GM12892 (cell line): ENCODE data around the gene PGA3.
"Not testable (repeated sequence)": the region's sequence is repeated elsewhere in the genome, so short reads cannot be mapped to it uniquely, and the experiment has no call there.

ENCODE experiments used
- POLR2AphosphoS5 ChIP-seq: IDR thresholded peaks from 2 replicates; pipeline ENCODE4 v1.6.1; 2011; ENCODE audit warnings: low read depth, low read length, control low read depth
- TAF1 ChIP-seq: IDR thresholded peaks from 2 replicates; pipeline ENCODE4 v1.6.1; 2011; ENCODE audit warnings: low read depth, mild to moderate bottlenecking, control low read depth, low read length, borderline replicate concordance

DNA sequence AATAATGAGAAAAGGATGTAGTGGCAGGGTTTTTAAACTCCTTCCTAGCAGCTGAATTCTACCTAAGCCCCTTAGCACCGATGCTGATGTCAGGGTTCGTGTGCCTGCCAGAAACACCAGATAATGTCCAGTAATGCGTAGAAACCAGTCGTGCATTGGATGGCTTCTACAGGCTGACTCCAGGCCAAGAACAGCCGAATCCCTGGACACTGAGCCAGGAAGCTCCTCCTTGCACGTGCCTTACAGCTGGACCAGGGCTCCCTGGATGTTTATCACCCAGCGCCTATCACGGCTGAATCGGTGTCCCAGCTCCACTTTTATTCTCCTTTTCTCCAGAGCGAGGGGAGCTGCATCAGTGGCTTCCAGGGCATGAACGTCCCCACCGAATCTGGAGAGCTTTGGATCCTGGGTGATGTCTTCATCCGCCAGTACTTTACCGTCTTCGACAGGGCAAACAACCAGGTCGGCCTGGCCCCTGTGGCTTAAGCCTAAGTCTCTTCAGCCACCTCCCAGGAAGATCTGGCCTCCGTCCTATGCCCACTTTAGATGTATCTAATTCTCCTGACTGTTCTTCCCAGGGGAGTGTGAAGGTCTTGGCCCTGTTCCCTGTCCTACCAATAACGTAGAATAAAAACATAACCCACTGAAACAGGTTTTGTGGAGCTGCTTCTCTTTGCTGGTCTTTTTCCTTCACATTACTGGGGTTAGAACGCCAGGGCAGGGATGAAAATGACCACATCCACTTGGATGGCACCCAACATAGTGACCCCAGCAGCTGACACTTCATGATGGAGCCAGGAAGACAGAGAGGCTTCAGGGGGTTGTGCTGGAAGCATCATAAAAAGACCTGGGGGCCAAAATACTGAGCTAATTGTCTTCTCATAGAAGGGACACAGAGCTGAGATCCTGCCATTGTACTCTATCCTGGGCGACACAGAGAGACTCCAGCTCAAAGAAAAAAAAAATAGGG, 47.8 kb downstream of the PGA3 start:
- not testable (repeated sequence) for TF ChIP-seq POLR2AphosphoS5, TAF1
